H1 (cell line): ENCODE data around the gene KCNK2. TPM values are rescaled to one million over a fixed set of nuclear protein-coding genes. Genes with fewer than 3 reads are reported as not detected.

Experiments
- CTCF ChIA-PET: fragments of 300-600 bp; sonication (Branson Sonifier 250); formaldehyde crosslinking; loops from one replicate; lab custom pipeline; 2021; ENCODE audit not compliant: partially characterized antibody; lab: Charles Lee
- POLR2A ChIA-PET: fragments of 300-600 bp; sonication (Branson Sonifier 250); formaldehyde crosslinking; loops from one replicate; lab custom pipeline; 2021; ENCODE audit warnings: inconsistent platforms; ENCODE audit not compliant: partially characterized antibody; lab: Charles Lee
- DNase-seq, 2 experiments: peaks; one replicate each; pipeline versions ENCODE4 v3.0.0 to v3.0.0-alpha.2; 2010 to 2022; ENCODE audit warnings: low spot score in 2 of 2, low read depth in 1 of 2, mixed read lengths in 1 of 2
- FAIRE-seq: peaks from 2 replicates; lab custom pipeline; 2011; peaks lifted over from hg19 to GRCh38; lab: Jason Lieb, UNC
- H2AFZ ChIP-seq: 2 replicates; pipeline ENCODE4 v1.8.1; 2012; ENCODE audit warnings: low read length, inconsistent platforms
- H2AK5ac ChIP-seq: 2 replicates; pipeline ENCODE4 v1.6.1; 2013; ENCODE audit warnings: low read depth, low read length
- H2BK120ac ChIP-seq: replicated peaks from 2 replicates; pipeline ENCODE3; 2013; ENCODE audit warnings: low read depth, low read length, inconsistent platforms
- H2BK12ac ChIP-seq: 2 replicates; pipeline ENCODE4 v1.6.1; 2013; ENCODE audit warnings: low read depth, low read length
- H2BK15ac ChIP-seq: 2 replicates; pipeline ENCODE4 v1.6.1; 2013; ENCODE audit warnings: low read length
- H2BK20ac ChIP-seq: 2 replicates; pipeline ENCODE4 v1.6.1; 2013; ENCODE audit warnings: low read length
- H2BK5ac ChIP-seq: 2 replicates; pipeline ENCODE4 v1.6.1; 2013; ENCODE audit warnings: low read depth, low read length
- H3K14ac ChIP-seq: 2 replicates; pipeline ENCODE4 v1.6.1; 2013; ENCODE audit warnings: inconsistent platforms; ENCODE audit not compliant: insufficient read length
- H3K18ac ChIP-seq: 2 replicates; pipeline ENCODE4 v1.6.1; 2013; ENCODE audit warnings: low read length; ENCODE audit errors: extremely low read depth
- H3K23ac ChIP-seq: 2 replicates; pipeline ENCODE4 v1.6.1; 2013; ENCODE audit warnings: inconsistent platforms; ENCODE audit not compliant: insufficient read length
- H3K23me2 ChIP-seq: 2 replicates; pipeline ENCODE4 v1.6.1; 2013; ENCODE audit warnings: low read depth, low read length
- H3K27ac ChIP-seq: 2 replicates; pipeline ENCODE4 v1.6.1; 2011; ENCODE audit warnings: low read depth, low read length, inconsistent platforms
- H3K27me3 ChIP-seq, 4 experiments: replicated peaks in 1 of 4; 1 replicate in 1 of 4; 2 replicates in 3 of 4; pipeline versions ENCODE4 v1.6.1 to v1.8.1; 2011 to 2013; ENCODE audit warnings: low read length in 3 of 4, mild to moderate bottlenecking in 3 of 4, inconsistent platforms in 2 of 4, mixed read lengths in 2 of 4, moderate library complexity in 1 of 4; ENCODE audit not compliant: control insufficient read depth in 3 of 4, insufficient read depth in 3 of 4; ENCODE audit errors: extremely low read depth in 1 of 4
- H3K36me3 ChIP-seq, 4 experiments: 2 replicates each; pipeline versions ENCODE4 v1.6.1 to v1.8.1; 2011 to 2013; ENCODE audit warnings: mild to moderate bottlenecking in 4 of 4, low read length in 3 of 4, moderate library complexity in 2 of 4, control low read depth in 1 of 4, inconsistent platforms in 1 of 4; ENCODE audit not compliant: insufficient read depth in 4 of 4, control insufficient read depth in 2 of 4
- H3K4ac ChIP-seq: replicated peaks from 2 replicates; pipeline ENCODE3; 2013; ENCODE audit warnings: low read length, low read depth, mixed read lengths, inconsistent platforms; ENCODE audit not compliant: insufficient read length
- H3K4me1 ChIP-seq, 4 experiments: replicated peaks in 1 of 4; 1 replicate in 1 of 4; 2 replicates in 3 of 4; pipeline versions ENCODE4 v1.6.1 to v1.8.1; 2011 to 2013; ENCODE audit warnings: low read length in 3 of 4, inconsistent platforms in 2 of 4, mixed read lengths in 1 of 4; ENCODE audit not compliant: insufficient read depth in 4 of 4, control insufficient read depth in 3 of 4
- H3K4me2 ChIP-seq, 2 experiments: 2 replicates each; pipeline versions ENCODE4 v1.6.1 to v1.8.1; 2011 to 2013; ENCODE audit warnings: low read depth in 2 of 2, low read length in 2 of 2, control low read depth in 1 of 2, inconsistent platforms in 1 of 2, mild to moderate bottlenecking in 1 of 2; ENCODE audit not compliant: insufficient read depth in 1 of 2
- H3K4me3 ChIP-seq, 4 experiments: fragments of 200-600, 300-600 bp in 1 of 4; sonication (generic), shearing (Covaris generic), sonication (Bioruptor Twin) in 1 of 4; 2 replicates each; pipeline versions ENCODE4 v1.5.1 to v1.8.1; 2011 to 2016; ENCODE audit warnings: low read length in 4 of 4, low read depth in 3 of 4, control low read depth in 2 of 4, inconsistent platforms in 2 of 4, mild to moderate bottlenecking in 2 of 4, mixed read lengths in 1 of 4, moderate library complexity in 1 of 4; ENCODE audit not compliant: insufficient read depth in 2 of 4; ENCODE audit errors: extremely low read depth in 1 of 4
- H3K56ac ChIP-seq: replicated peaks from 2 replicates; pipeline ENCODE3; 2013; ENCODE audit warnings: low read depth, mild to moderate bottlenecking, mixed read lengths, low read length, inconsistent platforms; ENCODE audit not compliant: insufficient read length
- H3K79me1 ChIP-seq: 2 replicates; pipeline ENCODE4 v1.6.1; 2013; ENCODE audit warnings: low read depth, low read length, control low read depth
- H3K79me2 ChIP-seq, 2 experiments: 2 replicates each; pipeline versions ENCODE4 v1.6.1 to v1.8.1; 2012 to 2013; ENCODE audit warnings: low read length in 2 of 2, mild to moderate bottlenecking in 2 of 2, inconsistent platforms in 1 of 2; ENCODE audit not compliant: insufficient read depth in 2 of 2, control insufficient read depth in 1 of 2
- H3K9ac ChIP-seq, 4 experiments: replicated peaks in 1 of 4; 1 replicate in 1 of 4; 2 replicates in 3 of 4; pipeline versions ENCODE4 v1.6.1 to v1.8.1; 2011 to 2013; ENCODE audit warnings: low read depth in 3 of 4, low read length in 3 of 4, control low read depth in 2 of 4, mild to moderate bottlenecking in 2 of 4, moderate library complexity in 2 of 4, inconsistent platforms in 1 of 4; ENCODE audit errors: extremely low read depth in 1 of 4
- H3K9me3 ChIP-seq, 2 experiments: 2 replicates each; pipeline versions ENCODE4 v1.6.1 to v1.8.1; 2012 to 2013; ENCODE audit warnings: mild to moderate bottlenecking in 2 of 2, moderate library complexity in 2 of 2, control low read depth in 1 of 2, inconsistent platforms in 1 of 2, low read depth in 1 of 2, low read length in 1 of 2, mixed read lengths in 1 of 2; ENCODE audit not compliant: insufficient read depth in 2 of 2
- H4K20me1 ChIP-seq, 2 experiments: replicated peaks in 1 of 2; 2 replicates each; pipeline versions ENCODE3 to v1.8.1; 2011 to 2013; ENCODE audit warnings: inconsistent platforms in 2 of 2, low read length in 2 of 2, mild to moderate bottlenecking in 1 of 2; ENCODE audit not compliant: insufficient read depth in 2 of 2, control insufficient read depth in 1 of 2
- H4K5ac ChIP-seq: 2 replicates; pipeline ENCODE4 v1.6.1; 2013; ENCODE audit warnings: low read length, low read depth, mixed read lengths, inconsistent platforms; ENCODE audit not compliant: insufficient read length
- H4K8ac ChIP-seq: 2 replicates; pipeline ENCODE4 v1.8.0; 2013; ENCODE audit warnings: mild to moderate bottlenecking, moderate library complexity, low read length, inconsistent platforms; ENCODE audit not compliant: insufficient read depth; ENCODE audit errors: extremely low read depth
- H4K91ac ChIP-seq: replicated peaks from 2 replicates; pipeline ENCODE3; 2013; ENCODE audit warnings: low read length, mixed read lengths, inconsistent platforms; ENCODE audit not compliant: insufficient read length
- JUND ChIP-seq: IDR thresholded peaks from 2 replicates; pipeline ENCODE4 v1.6.1; 2011; ENCODE audit warnings: mild to moderate bottlenecking, improper control_type of control experiment, low read length
- KDM1A ChIP-seq: fragments of 200-600, 300-600 bp; sonication (generic); IDR thresholded peaks from 2 replicates; pipeline ENCODE4 v1.7.1; 2016; ENCODE audit warnings: mild to moderate bottlenecking, low read length, borderline replicate concordance
- MAFK ChIP-seq: IDR thresholded peaks from 2 replicates; pipeline ENCODE4 v1.6.1; 2012; ENCODE audit warnings: low read depth, mild to moderate bottlenecking, improper control_type of control experiment, low read length
- NANOG ChIP-seq: IDR thresholded peaks from 2 replicates; pipeline ENCODE4 v1.6.1; 2011; ENCODE audit warnings: low read length, low read depth, mild to moderate bottlenecking, inconsistent platforms; ENCODE audit not compliant: insufficient read depth, poor library complexity, severe bottlenecking
- RNF2 ChIP-seq: fragments of 200-900, 300-1000 bp; sonication (generic); IDR thresholded peaks from 2 replicates; pipeline ENCODE4 v1.7.1; 2016; ENCODE audit warnings: borderline replicate concordance, low read depth, mild to moderate bottlenecking, antibody characterized with exemption, low read length; ENCODE audit not compliant: poor library complexity, severe bottlenecking; ENCODE audit errors: missing control alignments
- SIN3A ChIP-seq, 2 experiments: IDR thresholded peaks in 1 of 2; conservative IDR thresholded peaks in 1 of 2; 2 replicates each; pipeline ENCODE4 v1.6.1; 2011 to 2012; ENCODE audit warnings: low read length in 2 of 2, improper control_type of control experiment in 1 of 2, low read depth in 1 of 2, mild to moderate bottlenecking in 1 of 2
- USF2 ChIP-seq: IDR thresholded peaks from 2 replicates; pipeline ENCODE4 v1.6.1; 2011; ENCODE audit warnings: low read length, improper control_type of control experiment
- WGBS, 2 experiments: shearing (Covaris generic) in 1 of 2; methylation state at CpG; one replicate each; pipeline versions ENCODE4 v1.1.6 to v1.1.7; 2013 to 2015; ENCODE audit warnings: low lambda C conversion rate in 2 of 2, mixed read lengths in 2 of 2, inconsistent platforms in 1 of 2, low coverage in 1 of 2, missing lambda C conversion rate in 1 of 2; ENCODE audit not compliant: insufficient replicate concordance in 2 of 2, insufficient coverage in 1 of 2, insufficient read length in 1 of 2; ENCODE audit errors: extremely low coverage in 1 of 2, missing lambda C conversion rate in 1 of 2; 5-methylcytosine and 5-hydroxymethylcytosine counted together
- polyA plus RNA-seq, 7 experiments: library from polyadenylated mRNA; depleted of rRNA in 3 of 7; stranded (reverse) in 5 of 7; unstranded in 2 of 7; fragments of >200 nt in 5 of 7; fragments of 200-250 nt in 2 of 7; gene quantifications; 1 replicate in 5 of 7; 2 replicates in 1 of 7; 4 replicates in 1 of 7; pipeline versions ENCODE4 v1.2.1 to v1.2.3, GENCODE V29; 2011 to 2013; ENCODE audit warnings: missing spikeins in 2 of 7, mixed read lengths in 2 of 7
- total RNA-seq: library from RNA; stranded (reverse); fragmentation: NEBNext Ultra II Directional; extraction: Animal tissue kit (Norgen Biotek cat#: 25700); gene quantifications from 2 replicates; pipeline ENCODE4 v1.2.1, GENCODE V29; 2021

Gene KCNK2
- total and polyA plus RNA-seq, 2 of the 8 experiments (the other 6 are each of a cell fraction or from before 2014, with no cell fraction given), result 0.59 to 1.2 TPM

- Histone ChIP-seq H2BK5ac (no peak overlapping the region), H4K20me1 (no peaks in the 10 kb centered on the region), H2AFZ (no peak overlapping the region), H2AK5ac (no peak overlapping the region), H3K4me2 (no peak overlapping the region), H3K27me3 (no peaks in the 10 kb centered on the region), H3K79me2 (no peaks in the 10 kb centered on the region), H3K27ac (no peak overlapping the region), H3K18ac (no peak overlapping the region), H3K79me1 (no peaks in the 10 kb centered on the region), H3K23me2 (no peaks in the 10 kb centered on the region), H3K56ac (no peak overlapping the region), H4K8ac (no peak overlapping the region), H4K91ac (no peak overlapping the region), H2BK15ac (no peak overlapping the region), H3K23ac (no peak overlapping the region), H3K9ac (no peak overlapping the region), H2BK12ac (no peak overlapping the region), H4K5ac (no peak overlapping the region), H2BK120ac (no peak overlapping the region), H3K9me3 (no peaks in the 10 kb centered on the region), H3K36me3 (no peaks in the 10 kb centered on the region), H3K14ac (no peak overlapping the region), H3K4me1 (no peaks in the 10 kb centered on the region), H2BK20ac (no peak overlapping the region), H3K4ac (no peak overlapping the region), H3K4me3 (no peak overlapping the region)
- DNase-seq, result no peak
- ChIA-PET POLR2A (interaction anchor here (0.6 kb wide), 1 partner anchor 449 kb away, joined by 4 read pairs; no protein-coding TSS in a partner anchor), CTCF (interaction anchor here (0.6 to 1.7 kb wide), 3 partner anchors 14 to 86 kb away, joined by 3 read pairs; no protein-coding TSS in a partner anchor)
- no peak for FAIRE-seq
- WGBS, 2 experiments, result 56% methylated on average over 1 of the region's 1 CpG; no CpG with 5 or more reads in 1 of the 2 experiments
- TF ChIP-seq JUND, result no peak
- no peak for TF ChIP-seq USF2
- TF ChIP-seq MAFK, result no peak
- no peak for TF ChIP-seq KDM1A
- no peak for TF ChIP-seq SIN3A (conservative IDR thresholded peaks at IDR 0.05 in 1 of 2, IDR thresholded peaks at IDR 0.05 in 1 of 2; ENCODE audit: low read depth in 1 of 2, low read length in 2 of 2)
- no peak for TF ChIP-seq RNF2
- TF ChIP-seq NANOG, result no peak
- TF ChIP-seq, all 59 proteins: peak for 0
Observed at GRCh38 chr1:215071078-215071477, 11.5 kb upstream of the KCNK2 start.
